NAMALWA (cell line): Measurements from ENCODE around the gene TCERG1L.

Source experiments
- DNase-seq: peaks from one replicate; pipeline ENCODE4 v3.0.0-alpha.2; 2015; ENCODE audit warnings: low spot score

The TCERG1L gene

DNA sequence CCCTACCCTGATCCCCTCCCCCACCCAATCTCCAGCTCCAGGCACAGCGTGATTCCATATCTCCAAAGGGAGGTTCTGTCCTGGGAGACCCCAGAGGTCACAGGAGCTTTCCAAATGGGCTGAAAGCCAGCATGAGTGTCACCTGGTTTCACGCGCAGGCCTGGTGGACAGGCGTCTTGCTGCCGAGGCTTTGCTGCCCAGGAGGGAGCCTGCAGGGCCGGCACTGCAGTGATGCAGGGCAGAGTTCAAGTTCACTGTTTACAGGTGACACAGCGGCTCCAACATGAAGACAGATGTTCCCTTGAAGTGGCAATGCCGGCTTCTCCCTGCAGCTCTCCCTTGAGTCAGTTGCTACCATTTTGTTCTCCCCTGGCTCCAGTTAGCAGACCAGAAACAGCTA, 104.3 kb downstream of the TCERG1L start:
- DNase-seq = no peak

- no peak for DNase-seq
Observed at GRCh38 chr10:131206111-131206995, 105.2 kb downstream of the TCERG1L start.

GRCh38 chr10:131205556-131205955, 106.0 kb downstream of the TCERG1L start:
- DNase-seq = no peak

GRCh38 chr10:131204406-131205152, 106.9 kb downstream of the TCERG1L start:
- no peak for DNase-seq

GRCh38 chr10:131203456-131204357, 107.8 kb downstream of the TCERG1L start:
- DNase-seq = no peak

- no peak for DNase-seq
Observed at GRCh38 chr10:131202990-131203389, 108.5 kb downstream of the TCERG1L start.

GRCh38 chr10:131201741-131202515, 109.6 kb downstream of the TCERG1L start:
- no peak for DNase-seq

DNA sequence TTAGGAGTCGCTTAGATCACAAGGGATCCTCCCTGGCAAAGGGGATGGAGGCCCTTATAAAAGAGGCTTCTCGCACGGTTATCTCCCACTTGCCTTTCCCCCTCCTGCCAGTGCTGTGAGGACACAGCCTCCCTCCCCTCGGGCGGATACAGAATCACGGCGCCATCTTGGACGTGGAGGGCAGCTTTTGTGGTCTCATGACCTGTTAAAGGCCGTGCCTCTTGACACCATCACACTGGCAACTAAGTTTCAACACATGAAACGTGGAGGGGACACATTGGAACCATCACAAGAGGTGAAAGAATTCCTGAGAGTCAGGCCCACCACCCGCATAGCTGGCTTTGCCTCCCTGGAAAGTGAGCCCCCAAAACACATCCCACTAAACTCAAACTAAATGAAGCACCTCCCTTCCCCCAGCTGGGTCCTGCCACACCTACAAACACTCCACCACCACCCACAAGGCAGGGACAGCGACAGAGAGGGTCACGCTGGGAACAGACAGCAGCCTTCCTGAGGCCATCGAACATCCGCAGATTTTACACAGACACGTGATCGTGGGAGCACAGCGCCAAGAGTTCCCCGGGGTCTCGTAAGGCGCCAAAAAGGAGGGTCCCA, 110.6 kb downstream of the TCERG1L start:
- no peak for DNase-seq

DNA sequence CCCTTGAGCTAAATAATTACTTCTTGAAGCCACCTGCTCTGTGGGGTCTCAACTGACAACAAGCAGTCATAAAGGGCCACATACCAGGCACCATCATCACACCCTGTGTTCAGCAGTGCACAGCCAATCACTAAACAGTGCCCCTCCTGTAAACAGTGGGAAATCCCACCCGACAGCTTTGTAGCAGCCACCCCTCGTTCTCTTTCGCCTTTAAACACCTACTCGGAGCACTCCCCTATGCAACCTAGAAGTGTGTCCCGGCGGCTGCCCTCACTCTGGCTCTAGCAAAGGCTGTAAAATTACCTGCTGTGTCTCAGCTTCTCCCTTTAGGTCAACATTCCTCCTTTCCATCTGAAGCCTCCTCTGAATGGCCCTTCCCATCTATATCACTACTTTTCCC, 111.9 kb downstream of the TCERG1L start:
- no peak for DNase-seq

- no peak for DNase-seq
Observed at GRCh38 chr10:131198843-131199242, 112.7 kb downstream of the TCERG1L start.

DNA sequence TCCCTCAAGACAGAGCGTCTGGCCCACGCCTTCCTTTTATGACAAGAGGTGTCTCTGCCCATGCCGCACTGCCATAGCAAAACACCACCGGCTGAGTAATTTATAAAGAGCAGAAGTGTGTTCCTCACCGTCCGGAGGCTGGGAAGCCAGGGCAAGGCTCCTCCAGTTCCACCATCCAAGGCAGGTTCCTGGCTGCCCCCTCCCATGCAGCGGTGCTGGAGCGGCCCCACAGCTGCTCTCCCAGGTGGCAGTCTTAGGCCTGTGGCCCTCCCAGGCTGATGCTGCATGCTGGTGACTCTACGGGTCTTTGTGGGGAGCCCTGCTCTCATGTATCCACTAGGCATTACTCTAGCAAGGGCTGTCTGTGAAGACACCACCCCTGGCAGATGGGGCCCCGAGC, 113.1 kb downstream of the TCERG1L start:
- DNase-seq = no peak

DNA sequence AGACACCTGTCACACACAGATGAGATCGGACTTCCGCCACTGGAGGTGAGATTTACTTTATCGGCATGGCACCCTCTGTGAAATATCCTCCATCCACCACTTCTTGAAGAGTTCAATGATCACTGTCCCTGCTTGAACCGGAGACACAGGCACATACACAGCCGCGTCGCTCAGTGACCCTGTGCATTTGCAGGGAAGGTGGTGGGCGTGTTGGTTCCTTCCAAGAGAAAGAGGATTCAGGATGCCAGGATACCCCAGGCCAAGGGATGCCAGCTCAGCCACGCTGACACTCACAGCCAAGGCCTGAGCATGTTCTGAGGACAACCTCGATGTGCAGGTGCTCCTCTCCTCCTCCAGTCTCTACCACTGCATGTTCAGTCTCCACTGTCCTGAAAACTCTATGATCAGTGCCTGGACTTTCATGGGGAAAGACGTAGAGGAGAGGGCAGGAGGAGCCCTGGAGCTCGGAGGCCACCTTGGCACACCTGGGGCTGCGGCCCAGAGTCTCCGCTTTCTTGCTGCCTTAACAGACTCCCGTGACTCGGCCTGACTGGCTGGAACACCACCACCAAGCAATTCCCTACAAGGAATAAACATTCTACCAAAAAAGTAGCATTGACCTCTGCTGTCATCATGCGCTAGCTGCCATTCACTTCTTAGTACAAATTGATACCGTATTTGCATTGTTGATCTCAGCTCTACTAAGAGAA, 115.2 kb downstream of the TCERG1L start:
- no peak for DNase-seq

- DNase-seq = no peak
Observed at GRCh38 chr10:131195558-131196159, 115.9 kb downstream of the TCERG1L start.

DNA sequence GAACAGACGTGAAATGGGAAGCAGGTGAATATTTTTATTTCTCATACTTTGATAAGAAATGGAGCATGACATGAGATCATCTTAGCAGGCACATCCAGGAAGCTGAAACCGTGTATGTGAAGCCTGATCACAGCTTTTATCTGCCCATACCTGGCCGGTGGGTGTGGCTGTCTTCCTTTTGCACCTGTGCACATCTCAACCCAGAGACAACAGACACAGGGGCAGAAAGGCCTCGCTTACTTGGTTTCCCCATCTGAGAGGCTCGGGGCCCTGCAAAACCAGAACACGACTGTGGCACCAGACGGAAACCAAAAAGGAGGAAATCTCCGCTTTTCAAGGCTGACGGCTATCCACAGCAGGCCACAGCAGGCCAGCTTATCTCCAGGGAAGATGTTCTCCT, 116.4 kb downstream of the TCERG1L start:
- DNase-seq = no peak

- no peak for DNase-seq
Observed at GRCh38 chr10:131193923-131194322, 117.6 kb downstream of the TCERG1L start.

- DNase-seq = no peak
Observed at GRCh38 chr10:131188494-131188893, 123.0 kb downstream of the TCERG1L start.

GRCh38 chr10:131187926-131188325, 123.6 kb downstream of the TCERG1L start:
- DNase-seq = no peak

DNA sequence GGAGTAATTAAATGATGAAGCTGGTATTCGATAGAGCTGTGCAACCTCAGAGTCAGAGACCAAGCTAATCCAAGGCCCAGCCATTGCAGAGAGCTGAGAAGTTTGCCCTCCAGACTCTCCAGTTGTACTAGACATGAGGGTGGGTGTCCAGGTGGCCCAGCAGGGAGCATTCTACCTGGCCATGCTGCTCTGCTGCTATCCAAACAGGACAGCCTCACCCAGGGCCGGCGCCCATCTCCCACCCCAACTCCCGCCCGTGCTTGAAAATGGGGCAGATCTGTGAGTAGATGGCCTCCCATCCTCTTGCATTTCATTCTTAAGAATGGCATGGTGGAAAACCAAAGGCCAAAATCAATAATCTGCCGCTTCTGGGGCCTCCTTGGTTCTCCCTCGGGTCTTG, 124.2 kb downstream of the TCERG1L start:
- no peak for DNase-seq

DNA sequence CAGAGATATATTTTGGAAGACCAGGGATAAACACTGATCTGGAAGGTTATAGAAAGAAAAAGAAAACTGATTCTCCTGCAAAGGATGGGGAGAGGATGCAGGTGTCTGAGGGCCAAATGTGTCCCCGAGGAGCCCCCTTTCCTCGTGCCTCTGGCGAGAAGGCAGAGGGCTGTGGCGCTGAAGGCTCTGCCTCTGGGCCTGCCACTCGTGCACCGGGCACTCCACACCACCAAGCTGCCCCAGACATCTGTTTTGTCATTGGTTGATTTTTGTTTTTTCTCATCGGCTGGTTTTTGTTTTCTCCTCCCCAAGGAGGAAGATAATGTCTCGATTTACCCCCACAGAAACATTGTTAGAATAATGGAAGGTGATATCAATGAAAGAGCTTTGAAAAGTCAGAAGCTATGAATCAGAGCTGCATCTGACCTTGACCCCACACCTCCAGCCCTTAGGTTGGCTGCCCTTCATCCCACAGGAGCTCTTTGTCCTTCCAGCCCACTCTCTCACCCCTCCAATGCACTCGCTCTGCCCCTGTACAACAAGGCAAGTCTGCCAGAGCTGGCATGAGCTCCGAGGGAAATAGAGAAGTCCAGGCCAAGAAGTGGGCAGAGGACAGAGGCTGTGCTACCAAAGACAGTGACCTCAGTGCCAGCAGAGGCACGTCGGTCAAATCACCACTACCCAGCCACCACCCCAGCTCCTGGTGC, 124.8 kb downstream of the TCERG1L start:
- no peak for DNase-seq
